Measurements from ENCODE around the gene CYP46A1. TPM values are rescaled to one million over a fixed set of nuclear protein-coding genes. Genes with fewer than 3 reads are reported as not detected.

The CYP46A1 gene
- total RNA-seq, 3 donors from 2014 or later (not counting 1 experiment from before 2014, with no cell fraction given) = 0.09 to 0.45 (median 0.09) TPM

DNA sequence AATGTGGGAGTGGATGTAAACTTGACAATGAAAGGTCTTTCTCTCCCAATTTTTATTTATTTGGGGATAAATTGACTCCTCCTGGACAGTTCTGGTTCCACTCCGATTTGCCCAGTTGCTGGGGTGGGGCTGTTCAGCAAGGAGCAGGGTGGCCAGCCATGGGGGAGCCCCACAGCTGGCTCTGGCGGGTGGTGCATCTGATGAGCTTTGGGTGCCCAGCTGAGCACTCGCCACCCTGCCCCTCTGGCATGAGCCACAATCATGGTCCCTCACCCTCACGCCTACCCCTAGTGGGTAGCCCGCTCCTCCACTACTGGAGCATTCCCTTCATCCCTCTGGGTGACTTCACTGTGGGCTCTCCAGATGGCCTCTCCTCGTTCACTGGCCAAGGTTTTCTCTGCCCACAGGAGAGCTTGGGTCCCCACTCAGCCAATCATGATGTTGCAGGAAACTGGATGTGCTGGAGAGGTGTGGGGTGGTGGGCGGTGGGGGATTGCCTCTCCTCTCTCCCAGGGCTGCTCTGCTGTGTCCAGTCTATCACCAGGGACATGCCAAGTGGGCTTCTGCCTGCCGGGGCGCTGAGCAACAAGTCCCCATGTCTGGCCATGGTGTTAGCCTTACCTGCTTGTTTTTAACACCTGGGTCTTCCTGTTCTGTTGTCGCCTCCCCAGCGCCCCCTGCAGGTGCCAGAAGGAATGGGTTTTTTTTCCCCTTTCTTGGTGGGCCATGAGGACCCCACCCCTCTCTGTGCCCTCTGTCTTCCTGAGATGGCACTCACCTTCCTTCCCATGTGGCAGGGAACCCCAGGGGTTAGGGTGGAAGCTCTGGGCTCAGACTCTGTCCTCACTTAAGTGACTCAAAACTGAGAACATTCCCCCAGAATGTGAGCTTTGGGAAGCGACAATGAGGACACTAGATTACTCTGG lies 3.4 kb downstream of the CYP46A1 start:
- Histone ChIP-seq H3K36me3 (ENCODE audit: control insufficient read depth, insufficient read depth, low read length) (no peaks in the 10 kb centered on the region), H3K9me3 (ENCODE audit: control insufficient read depth, insufficient read depth, low read length) (no peaks in the 10 kb centered on the region), H3K27me3 (ENCODE audit: control insufficient read depth, insufficient read depth, low read length) (peaks cover 12% of the 10 kb centered on the region), H3K4me3 (ENCODE audit: low read length) (no peak overlapping the region), H3K27ac (ENCODE audit: low read length) (no peak overlapping the region), H3K4me1 (ENCODE audit: control insufficient read depth, insufficient read depth, low read length) (peaks cover 13% of the 10 kb centered on the region)
- H3K36me3 Mint-ChIP-seq = no peaks in the 10 kb centered on the region
- peak in 1 of 2 donors; percentile 72 for DNase-seq
- 58% methylated on average over 12 of the region's 12 CpGs for WGBS (ENCODE audit: insufficient coverage)
- TF ChIP-seq, protein P1, sequence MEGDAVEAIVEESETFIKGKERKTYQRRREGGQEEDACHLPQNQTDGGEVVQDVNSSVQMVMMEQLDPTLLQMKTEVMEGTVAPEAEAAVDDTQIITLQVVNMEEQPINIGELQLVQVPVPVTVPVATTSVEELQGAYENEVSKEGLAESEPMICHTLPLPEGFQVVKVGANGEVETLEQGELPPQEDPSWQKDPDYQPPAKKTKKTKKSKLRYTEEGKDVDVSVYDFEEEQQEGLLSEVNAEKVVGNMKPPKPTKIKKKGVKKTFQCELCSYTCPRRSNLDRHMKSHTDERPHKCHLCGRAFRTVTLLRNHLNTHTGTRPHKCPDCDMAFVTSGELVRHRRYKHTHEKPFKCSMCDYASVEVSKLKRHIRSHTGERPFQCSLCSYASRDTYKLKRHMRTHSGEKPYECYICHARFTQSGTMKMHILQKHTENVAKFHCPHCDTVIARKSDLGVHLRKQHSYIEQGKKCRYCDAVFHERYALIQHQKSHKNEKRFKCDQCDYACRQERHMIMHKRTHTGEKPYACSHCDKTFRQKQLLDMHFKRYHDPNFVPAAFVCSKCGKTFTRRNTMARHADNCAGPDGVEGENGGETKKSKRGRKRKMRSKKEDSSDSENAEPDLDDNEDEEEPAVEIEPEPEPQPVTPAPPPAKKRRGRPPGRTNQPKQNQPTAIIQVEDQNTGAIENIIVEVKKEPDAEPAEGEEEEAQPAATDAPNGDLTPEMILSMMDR (IDR thresholded peaks at IDR 0.05) = peak; percentile 39
- H3K4me1 Mint-ChIP-seq = peaks cover 7 to 28% of the 10 kb centered on the region in 2 donors
- no peak for ATAC-seq
- intact Hi-C loops (cut with micrococcal nuclease) = no loop called here
- no peak overlapping the region for H3K4me3 Mint-ChIP-seq
- no peaks in the 10 kb centered on the region for H3K9me3 Mint-ChIP-seq
- peaks cover 56 to 64% of the 10 kb centered on the region in 2 donors for H3K27me3 Mint-ChIP-seq (ENCODE audit: low read depth in 2 of 2)
- H3K27ac Mint-ChIP-seq = no peak overlapping the region

DNA sequence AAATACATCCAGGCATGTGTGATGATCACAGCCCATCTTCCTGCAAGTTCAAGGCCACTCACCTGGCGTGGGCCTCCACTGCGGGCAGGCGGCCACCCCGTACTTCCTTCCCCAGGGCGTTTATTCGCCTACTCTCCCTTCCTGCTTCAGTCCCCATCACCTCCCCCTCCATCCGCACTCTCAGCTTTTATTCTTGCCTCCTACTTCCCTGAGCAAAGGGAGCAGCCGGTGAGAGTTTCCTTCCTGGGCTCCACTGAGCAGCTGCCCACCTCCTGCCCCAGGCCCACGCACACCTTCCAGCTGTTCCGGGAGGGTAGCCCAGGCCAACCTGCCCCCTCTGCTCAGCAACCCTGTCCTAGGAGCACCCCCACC lies 4.1 kb downstream of the CYP46A1 start:
- Histone ChIP-seq H3K9me3 (ENCODE audit: control insufficient read depth, insufficient read depth, low read length) (no peaks in the 10 kb centered on the region), H3K4me3 (ENCODE audit: low read length) (no peak overlapping the region), H3K36me3 (ENCODE audit: control insufficient read depth, insufficient read depth, low read length) (no peaks in the 10 kb centered on the region), H3K4me1 (ENCODE audit: control insufficient read depth, insufficient read depth, low read length) (peaks cover 7% of the 10 kb centered on the region), H3K27me3 (ENCODE audit: control insufficient read depth, insufficient read depth, low read length) (peaks cover 12% of the 10 kb centered on the region), H3K27ac (ENCODE audit: low read length) (no peak overlapping the region)
- intact Hi-C loops (cut with micrococcal nuclease) = no loop called here
- WGBS (ENCODE audit: insufficient coverage) = 6% methylated on average over 10 of the region's 10 CpGs
- TF ChIP-seq, protein P1 (IDR thresholded peaks at IDR 0.05) = no peak
- Mint-ChIP-seq H3K4me3 (no peak overlapping the region), H3K4me1 (peaks cover under 1 to 21% of the 10 kb centered on the region in 2 donors), H3K27ac (no peak overlapping the region), H3K27me3 (ENCODE audit: low read depth in 2 of 2) (peaks cover 54 to 64% of the 10 kb centered on the region in 2 donors), H3K36me3 (no peaks in the 10 kb centered on the region), H3K9me3 (no peaks in the 10 kb centered on the region)
- DNase-seq (no peak), ATAC-seq (no peak)

DNA sequence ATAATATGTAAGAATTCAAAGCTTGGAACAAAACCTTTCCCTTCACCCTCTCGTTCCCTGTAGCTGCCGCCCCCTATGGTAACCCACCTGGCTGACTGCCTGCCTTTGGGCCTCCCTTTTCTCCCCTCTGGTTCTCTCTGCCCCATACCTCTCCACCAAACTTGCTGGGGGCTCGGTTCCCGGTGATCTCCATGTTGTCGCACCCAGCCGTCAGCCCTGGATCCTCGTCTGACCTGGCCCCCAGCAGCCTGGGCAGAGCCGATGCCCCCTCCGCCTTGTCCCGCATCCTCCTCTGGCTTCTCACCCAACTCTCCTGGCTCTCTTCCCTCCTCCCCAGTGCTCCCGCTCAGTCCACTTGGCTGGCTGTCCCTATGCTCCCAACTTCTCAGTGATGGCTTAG lies 4.5 kb downstream of the CYP46A1 start:
- Histone ChIP-seq H3K4me1 (ENCODE audit: control insufficient read depth, insufficient read depth, low read length) (peaks cover 4% of the 10 kb centered on the region), H3K9me3 (ENCODE audit: control insufficient read depth, insufficient read depth, low read length) (no peaks in the 10 kb centered on the region), H3K27me3 (ENCODE audit: control insufficient read depth, insufficient read depth, low read length) (peaks cover 12% of the 10 kb centered on the region), H3K4me3 (ENCODE audit: low read length) (no peak overlapping the region), H3K27ac (ENCODE audit: low read length) (no peak overlapping the region), H3K36me3 (ENCODE audit: control insufficient read depth, insufficient read depth, low read length) (no peaks in the 10 kb centered on the region)
- 85% methylated on average over 11 of the region's 11 CpGs for WGBS (ENCODE audit: insufficient coverage)
- intact Hi-C loops (cut with micrococcal nuclease) = no loop called here
- Mint-ChIP-seq H3K4me1 (peaks cover 0 to 19% of the 10 kb centered on the region in 2 donors), H3K27ac (no peak overlapping the region), H3K27me3 (ENCODE audit: low read depth in 2 of 2) (peaks cover 54 to 64% of the 10 kb centered on the region in 2 donors), H3K4me3 (no peak overlapping the region), H3K9me3 (no peaks in the 10 kb centered on the region), H3K36me3 (no peaks in the 10 kb centered on the region)
- TF ChIP-seq, protein P1 (IDR thresholded peaks at IDR 0.05) = no peak
- DNase-seq (no peak), ATAC-seq (no peak)
